BLaER1 treated with 17β-estradiol and CSF1 and Interleukin-3, amounts not matched to agents 10 nM and 100 nM (cell line): Measurements from ENCODE around the gene OR6C3.
"Not testable (repeated sequence)": the region's sequence is repeated elsewhere in the genome, so short reads cannot be mapped to it uniquely, and the experiment has no call there.

ENCODE experiments used
- H3K27ac ChIP-seq, 11 experiments: shearing (Covaris generic); formaldehyde crosslinking; 2 replicates each; pipeline ENCODE4 v1.8.1; 2022
- H3K27me3 ChIP-seq, 11 experiments: shearing (Covaris generic); formaldehyde crosslinking; 2 replicates each; pipeline ENCODE4 v1.8.1; 2022
- H3K36me3 ChIP-seq, 11 experiments: shearing (Covaris generic); formaldehyde crosslinking; 2 replicates each; pipeline ENCODE4 v1.8.1; 2022
- H3K4me1 ChIP-seq, 10 experiments: shearing (Covaris generic); formaldehyde crosslinking; 2 replicates each; pipeline ENCODE4 v1.8.1; 2022
- H3K4me2 ChIP-seq, 11 experiments: shearing (Covaris generic); formaldehyde crosslinking; 2 replicates each; pipeline ENCODE4 v1.8.1; 2022
- H3K4me3 ChIP-seq, 10 experiments: shearing (Covaris generic); formaldehyde crosslinking; 2 replicates each; pipeline ENCODE4 v1.8.1; 2022
- H3K9ac ChIP-seq, 11 experiments: shearing (Covaris generic); formaldehyde crosslinking; 2 replicates each; pipeline ENCODE4 v1.8.1; 2022
- H3K9me3 ChIP-seq, 11 experiments: shearing (Covaris generic); formaldehyde crosslinking; replicated peaks in 1 of 11; 2 replicates each; pipeline ENCODE4 v1.8.1; 2022
- H4K20me1 ChIP-seq, 11 experiments: shearing (Covaris generic); formaldehyde crosslinking; 2 replicates each; pipeline ENCODE4 v1.8.1; 2022
- Cebpa-rat ChIP-seq, 11 experiments: shearing (Covaris generic); IDR thresholded peaks; 2 replicates each; pipeline ENCODE4 v1.8.1; 2022

OR6C3 gene

GRCh38 chr12:55330446-55330845 lies at the start of gene OR6C3:
TSS of gene OR6C3 (plus strand) at chr12:55330746. CDS start at chr12:55331701, 955 bp downstream.
- H4K20me1 ChIP-seq, result no peaks in the 10 kb centered on the region
- H3K27me3 ChIP-seq, result no peaks in the 10 kb centered on the region
- TF ChIP-seq Cebpa-rat (IDR thresholded peaks at IDR 0.05), result no peak
- H3K36me3 ChIP-seq, result no peaks in the 10 kb centered on the region
- H3K4me2 ChIP-seq, result no peak within 1 kb of the TSS
- H3K9me3 ChIP-seq, result no peaks in the 10 kb centered on the region
- H3K27ac ChIP-seq, result no peak within 1 kb of the TSS
- H3K4me1 ChIP-seq, result no peaks in the 10 kb centered on the region
- no peak within 1 kb of the TSS for H3K9ac ChIP-seq
- H3K4me3 ChIP-seq, result no peak within 1 kb of the TSS

DNA sequence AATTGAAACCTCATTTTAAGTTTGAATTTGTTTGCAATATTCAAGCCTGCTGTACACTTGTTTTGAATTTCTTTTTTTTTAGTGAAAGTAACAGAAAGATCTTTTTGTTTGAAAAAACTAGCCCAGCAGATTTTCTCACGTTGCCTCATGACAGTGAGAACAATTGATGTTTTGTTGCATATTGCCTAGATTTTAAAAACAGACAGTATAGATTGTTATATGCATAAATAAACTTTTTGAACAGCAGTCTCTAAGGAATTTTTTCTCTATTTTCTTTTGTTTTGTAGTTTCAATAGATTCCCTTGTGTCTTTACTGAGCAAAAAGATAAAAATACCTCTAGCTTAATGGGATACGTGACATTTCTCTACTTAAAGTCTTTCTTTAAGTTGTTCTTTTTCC lies 49.6 kb upstream of the OR6C3 start:
- Histone ChIP-seq H4K20me1 (no peaks in the 10 kb centered on the region), H3K4me3 (no peak overlapping the region), H3K4me2 (no peak overlapping the region), H3K9me3 (peaks cover 0 to 7% (median 4%) of the 10 kb centered on the region in 11 experiments; a peak in 5 of 22 replicates), H3K27me3 (no peaks in the 10 kb centered on the region), H3K36me3 (no peaks in the 10 kb centered on the region), H3K27ac (no peak overlapping the region), H3K9ac (no peak overlapping the region), H3K4me1 (no peaks in the 10 kb centered on the region)
- TF ChIP-seq Cebpa-rat (IDR thresholded peaks at IDR 0.05), result no peak

DNA sequence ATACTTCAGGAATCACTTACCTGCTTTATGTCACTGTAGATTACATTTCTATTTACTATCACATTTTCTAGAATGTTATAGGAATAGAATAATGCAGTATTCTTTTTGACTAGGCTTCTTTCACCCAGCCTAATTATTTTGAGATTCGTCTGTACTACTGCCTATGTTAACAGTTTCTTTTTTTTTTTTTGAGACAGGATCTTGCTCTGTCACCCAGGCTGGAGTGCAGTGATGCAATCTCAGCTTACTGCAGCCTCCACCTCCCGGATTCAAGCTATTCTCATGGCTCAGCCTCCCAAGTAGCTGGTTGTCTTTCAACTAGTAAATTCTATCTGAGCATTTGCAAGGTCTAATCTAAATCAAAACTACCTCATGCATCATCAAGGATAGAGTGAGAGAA lies 40.5 kb upstream of the OR6C3 start:
- Histone ChIP-seq H3K4me3 (no peak overlapping the region), H3K27ac (no peak overlapping the region), H3K4me1 (no peaks in the 10 kb centered on the region), H4K20me1 (no peaks in the 10 kb centered on the region), H3K9me3 (no peaks in the 10 kb centered on the region), H3K27me3 (no peaks in the 10 kb centered on the region), H3K4me2 (no peak overlapping the region), H3K9ac (no peak overlapping the region), H3K36me3 (no peaks in the 10 kb centered on the region)
- TF ChIP-seq Cebpa-rat (IDR thresholded peaks at IDR 0.05), result no peak

- no peaks in the 10 kb centered on the region for H3K4me1 ChIP-seq
- no peaks in the 10 kb centered on the region for H3K27me3 ChIP-seq
- TF ChIP-seq Cebpa-rat (IDR thresholded peaks at IDR 0.05), result no peak
- H3K9me3 ChIP-seq, result 0 out of 22 replicates have a peak, but pooled peaks cover 0 to 3% (median 0%) of the 10 kb centered on the region in 11 experiments
- no peak within 1 kb of the TSS for H3K4me3 ChIP-seq
- H3K4me2 ChIP-seq, result no peak within 1 kb of the TSS
- no peaks in the 10 kb centered on the region for H4K20me1 ChIP-seq
- H3K27ac ChIP-seq, result no peak within 1 kb of the TSS
- no peak within 1 kb of the TSS for H3K9ac ChIP-seq
- H3K36me3 ChIP-seq, result no peaks in the 10 kb centered on the region
These were observed 34.1 kb upstream of the OR6C3 start, which contains the start of gene OR6C6 for GRCh38 chr12:55296469-55296868. TSS of gene OR6C6 (minus strand) at chr12:55296569. CDS start at chr12:55295232, 1,337 bp downstream.

- no peak for TF ChIP-seq Cebpa-rat (IDR thresholded peaks at IDR 0.05)
- H3K36me3 ChIP-seq, result no peaks in the 10 kb centered on the region
- H3K4me2 ChIP-seq, result no peak within 1 kb of the TSS
- H3K27ac ChIP-seq, result no peak within 1 kb of the TSS
- H3K9ac ChIP-seq, result no peak within 1 kb of the TSS
- H3K27me3 ChIP-seq, result no peaks in the 10 kb centered on the region
- no peaks in the 10 kb centered on the region for H3K9me3 ChIP-seq
- no peaks in the 10 kb centered on the region for H4K20me1 ChIP-seq
- no peaks in the 10 kb centered on the region for H3K4me1 ChIP-seq
- H3K4me3 ChIP-seq, result no peak within 1 kb of the TSS
These were observed 16.5 kb upstream of the OR6C3 start, which contains the start of gene OR6C1 for GRCh38 chr12:55314043-55314442. TSS of gene OR6C1 (plus strand) at chr12:55314343. CDS start at chr12:55320600, 6,257 bp downstream.

GRCh38 chr12:55320201-55320600 lies 10.3 kb upstream of the OR6C3 start:
- H3K9me3 ChIP-seq, result no peaks in the 10 kb centered on the region
- H3K9ac ChIP-seq, result no peak overlapping the region
- H3K4me2 ChIP-seq, result no peak overlapping the region
- H4K20me1 ChIP-seq, result no peaks in the 10 kb centered on the region
- no peaks in the 10 kb centered on the region for H3K27me3 ChIP-seq
- no peak overlapping the region for H3K4me3 ChIP-seq
- no peak overlapping the region for H3K27ac ChIP-seq
- no peaks in the 10 kb centered on the region for H3K4me1 ChIP-seq
- H3K36me3 ChIP-seq, result no peaks in the 10 kb centered on the region
- no peak for TF ChIP-seq Cebpa-rat (IDR thresholded peaks at IDR 0.05)

DNA sequence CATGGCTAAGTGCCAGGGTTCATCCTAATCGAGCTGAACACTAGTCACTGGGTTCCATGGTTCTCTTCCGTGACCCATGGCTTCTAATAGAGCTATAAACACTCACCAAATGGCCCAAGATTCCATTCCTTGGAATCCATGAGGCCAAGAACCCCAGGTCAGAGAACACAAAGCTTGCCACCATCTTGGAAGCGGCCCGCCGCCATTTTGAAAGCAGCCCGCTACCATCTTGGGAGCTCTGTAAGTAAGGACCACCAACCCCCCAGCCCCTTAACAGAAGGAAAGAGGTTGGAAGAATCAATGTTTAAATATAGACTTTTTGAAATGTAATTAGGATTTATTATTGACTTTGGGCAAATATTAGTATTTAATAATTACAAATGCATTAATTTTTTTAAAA lies 4.7 kb upstream of the OR6C3 start:
- H3K27ac ChIP-seq, H3K4me2 ChIP-seq, H3K27me3 ChIP-seq, H3K9ac ChIP-seq, H3K36me3 ChIP-seq, H4K20me1 ChIP-seq, H3K4me3 ChIP-seq, H3K4me1 ChIP-seq, H3K9me3 ChIP-seq: not testable (repeated sequence)

GRCh38 chr12:55336002-55336401 lies 5.5 kb downstream of the OR6C3 start:
- no peak for TF ChIP-seq Cebpa-rat (IDR thresholded peaks at IDR 0.05)
- no peaks in the 10 kb centered on the region for H3K36me3 ChIP-seq
- no peak overlapping the region for H3K4me2 ChIP-seq
- no peak overlapping the region for H3K9ac ChIP-seq
- H4K20me1 ChIP-seq, result no peaks in the 10 kb centered on the region
- no peaks in the 10 kb centered on the region for H3K27me3 ChIP-seq
- no peaks in the 10 kb centered on the region for H3K9me3 ChIP-seq
- H3K27ac ChIP-seq, result no peak overlapping the region
- H3K4me3 ChIP-seq, result no peak overlapping the region
- no peaks in the 10 kb centered on the region for H3K4me1 ChIP-seq

GRCh38 chr12:55355338-55355737 lies 24.8 kb downstream of the OR6C3 start:
- not testable (repeated sequence) for H3K27ac ChIP-seq, H3K4me1 ChIP-seq, H3K27me3 ChIP-seq, H3K36me3 ChIP-seq, H3K4me3 ChIP-seq, H3K4me2 ChIP-seq, H3K9me3 ChIP-seq, H4K20me1 ChIP-seq, H3K9ac ChIP-seq

DNA sequence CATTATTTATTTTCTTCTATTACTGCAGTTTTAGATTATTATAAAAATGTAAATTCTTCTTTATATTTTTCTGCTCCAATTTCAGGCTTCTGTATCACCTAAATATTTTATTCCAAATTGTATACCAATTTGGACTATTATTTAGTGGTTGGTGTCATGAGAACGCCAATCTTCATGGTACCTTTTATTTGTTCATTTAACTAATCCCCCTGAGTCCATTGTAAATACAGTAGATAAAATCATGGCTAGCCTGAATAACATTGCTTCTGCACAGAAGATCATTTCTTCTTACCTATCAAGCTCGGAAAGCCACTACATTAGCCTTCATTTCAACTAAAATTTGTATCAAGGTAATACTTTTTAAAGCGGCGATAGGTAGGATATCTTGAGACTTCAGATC lies 32.1 kb downstream of the OR6C3 start, which contains the start of gene OR6C75:
Gene OR6C75 (plus strand): TSS at position 301 of the 400 bp plus-strand sequence. CDS start 2,136 bp downstream, outside the sequence.
- H3K9ac ChIP-seq, result no peak within 1 kb of the TSS
- H4K20me1 ChIP-seq, result no peaks in the 10 kb centered on the region
- H3K27ac ChIP-seq, result no peak within 1 kb of the TSS
- H3K36me3 ChIP-seq, result no peaks in the 10 kb centered on the region
- no peak within 1 kb of the TSS for H3K4me3 ChIP-seq
- no peak for TF ChIP-seq Cebpa-rat (IDR thresholded peaks at IDR 0.05)
- no peaks in the 10 kb centered on the region for H3K9me3 ChIP-seq
- H3K4me1 ChIP-seq, result no peaks in the 10 kb centered on the region
- no peaks in the 10 kb centered on the region for H3K27me3 ChIP-seq
- H3K4me2 ChIP-seq, result no peak within 1 kb of the TSS
